Lower lobe of right lung (tissue), 2 donors: ENCODE measurements around the gene LSAMP. TPM values are rescaled to one million over a fixed set of nuclear protein-coding genes. Genes with fewer than 3 reads are reported as not detected.

Experiments used
- ATAC-seq, 2 donors: fragments of 200-7000 bp; cut with Tn5 transposase; one replicate each; pipeline ENCODE4 v1.9.1; 2020 to 2022; ENCODE audit warnings: mild to moderate bottlenecking in 2 of 2, moderate library complexity in 2 of 2
- DNase-seq: peaks from one replicate; pipeline ENCODE4 v3.0.0-alpha.2; 2020
- H3K27ac ChIP-seq: fragments of 200-600 bp; one replicate; pipeline ENCODE4 v1.8.0; 2022
- H3K27me3 ChIP-seq: fragments of 200-600 bp; one replicate; pipeline ENCODE4 v1.8.0; 2022; ENCODE audit warnings: low read depth
- H3K36me3 ChIP-seq: fragments of 200-600 bp; one replicate; pipeline ENCODE4 v1.8.0; 2022; ENCODE audit warnings: mild to moderate bottlenecking
- H3K4me1 ChIP-seq: fragments of 200-600 bp; one replicate; pipeline ENCODE4 v1.8.0; 2022
- H3K4me3 ChIP-seq: fragments of 200-600 bp; one replicate; pipeline ENCODE4 v1.8.0; 2022; ENCODE audit warnings: mild to moderate bottlenecking
- H3K9me3 ChIP-seq: fragments of 200-600 bp; one replicate; pipeline ENCODE4 v1.8.0; 2022
- CTCF ChIP-seq: fragments of 200-600 bp; IDR thresholded peaks from one replicate; pipeline ENCODE4 v1.8.0; 2022; ENCODE audit warnings: antibody characterized with exemption, mild to moderate bottlenecking
- intact Hi-C: fragments of 100-400 bp; cut with DNase I; formaldehyde crosslinking; loops from one replicate; pipeline ENCODE4 v1.11.0; 2022
- total RNA-seq: library from RNA; stranded (reverse); fragmentation: NEBNext Ultra II Directional; extraction: Animal tissue kit (Norgen Biotek cat#: 25700); gene quantifications from one replicate; pipeline ENCODE4 v1.2.1, GENCODE V29; 2021
- donor health status: DM: no; HTN: yes; CAD: no; lungs with severe emphysema.

The LSAMP gene
- total RNA-seq, 1 donor from 2014 or later: 20.1 TPM

- intact Hi-C loops: no loop called here
- no peak overlapping the region for H3K27ac ChIP-seq
- ATAC-seq (no peak), DNase-seq (no peak)
- no peak overlapping the region for H3K4me3 ChIP-seq
- no peaks in the 10 kb centered on the region for H3K36me3 ChIP-seq
- H3K4me1 ChIP-seq: no peaks in the 10 kb centered on the region
- H3K27me3 ChIP-seq: no peaks in the 10 kb centered on the region
- no peaks in the 10 kb centered on the region for H3K9me3 ChIP-seq
- no peak for TF ChIP-seq CTCF
Measured at GRCh38 chr3:116267116-116267515, 178.2 kb downstream of the LSAMP start.

GRCh38 chr3:116265976-116266584, 179.2 kb downstream of the LSAMP start:
- Histone ChIP-seq H3K4me1 (no peaks in the 10 kb centered on the region), H3K27me3 (no peaks in the 10 kb centered on the region), H3K36me3 (no peaks in the 10 kb centered on the region), H3K27ac (no peak overlapping the region), H3K9me3 (no peaks in the 10 kb centered on the region), H3K4me3 (no peak overlapping the region)
- intact Hi-C loops: no loop called here
- ATAC-seq: no peak
- DNase-seq: no peak
- no peak for TF ChIP-seq CTCF

- no peak for ATAC-seq
- Histone ChIP-seq H3K36me3 (no peaks in the 10 kb centered on the region), H3K4me1 (no peaks in the 10 kb centered on the region), H3K9me3 (no peaks in the 10 kb centered on the region), H3K27me3 (no peaks in the 10 kb centered on the region), H3K27ac (no peak overlapping the region), H3K4me3 (no peak overlapping the region)
- DNase-seq: no peak
- intact Hi-C loops: no loop called here
- TF ChIP-seq CTCF: no peak
Measured at GRCh38 chr3:116265320-116265695, 180.0 kb downstream of the LSAMP start.

DNA sequence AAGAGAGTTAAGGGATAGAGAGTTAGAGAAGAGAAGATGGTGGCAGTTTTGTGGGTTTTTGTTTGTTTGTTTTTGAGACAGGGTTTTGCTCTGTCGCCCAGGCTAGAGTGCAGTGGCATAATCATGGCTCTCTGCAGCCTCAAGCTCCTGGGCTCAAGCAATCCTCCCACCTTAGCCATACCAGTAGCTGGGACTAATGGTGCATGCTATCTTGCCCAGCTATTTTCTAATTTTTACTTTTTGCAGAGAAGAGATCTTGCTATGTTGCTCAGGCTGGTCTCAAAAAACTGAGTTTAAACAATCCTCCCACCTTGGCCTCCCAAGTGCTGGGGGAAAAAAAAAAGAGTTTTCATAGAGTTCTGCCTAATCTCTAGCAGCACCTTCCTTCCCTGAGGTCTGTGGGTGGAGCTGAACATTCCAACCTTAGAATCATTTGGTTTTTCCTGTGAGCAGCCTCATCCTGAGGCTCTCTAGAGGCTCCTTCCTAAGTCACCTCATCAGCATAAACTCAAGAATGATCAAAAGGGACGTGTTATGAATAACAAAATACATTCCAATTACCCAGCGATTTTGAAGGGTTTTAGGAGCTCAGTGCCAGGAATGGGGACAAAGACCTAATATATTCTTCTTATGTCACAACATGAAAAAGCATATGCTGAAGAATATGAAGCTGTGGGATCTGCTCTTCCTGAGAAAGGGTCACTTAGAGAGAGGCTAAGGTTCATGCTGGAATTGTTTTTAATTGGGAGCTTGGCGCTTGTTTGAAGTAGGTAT, 180.6 kb downstream of the LSAMP start:
- H3K36me3 ChIP-seq: no peaks in the 10 kb centered on the region
- no peak overlapping the region for H3K27ac ChIP-seq
- H3K27me3 ChIP-seq: no peaks in the 10 kb centered on the region
- no peaks in the 10 kb centered on the region for H3K9me3 ChIP-seq
- DNase-seq (no peak), ATAC-seq (no peak)
- no peak overlapping the region for H3K4me3 ChIP-seq
- TF ChIP-seq CTCF: no peak
- intact Hi-C loops: no loop called here
- no peaks in the 10 kb centered on the region for H3K4me1 ChIP-seq

GRCh38 chr3:116263842-116264545, 181.3 kb downstream of the LSAMP start:
- no peaks in the 10 kb centered on the region for H3K9me3 ChIP-seq
- peak in 1 of 2 donors; percentile 47 for ATAC-seq
- H3K36me3 ChIP-seq: no peaks in the 10 kb centered on the region
- no peak overlapping the region for H3K4me3 ChIP-seq
- H3K27ac ChIP-seq: no peak overlapping the region
- no peak for TF ChIP-seq CTCF
- H3K4me1 ChIP-seq: no peaks in the 10 kb centered on the region
- no peak for DNase-seq
- no peaks in the 10 kb centered on the region for H3K27me3 ChIP-seq
- intact Hi-C loops: no loop called here
